H1 (cell line): ENCODE measurements around the gene RABGAP1. TPM values are rescaled to one million over a fixed set of nuclear protein-coding genes. Genes with fewer than 3 reads are reported as not detected.

Experiments used
- CBX5 ChIP-seq: fragments of 300-800, 300-1000 bp; sonication (generic); IDR thresholded peaks from 2 replicates; pipeline ENCODE4 v1.7.1; 2016; ENCODE audit warnings: antibody characterized with exemption, low read length, low read depth
- EZH2 ChIP-seq: fragments of 200-600 bp; sonication (generic); IDR thresholded peaks from 2 replicates; pipeline ENCODE4 v1.7.1; 2012; ENCODE audit warnings: low read depth, mild to moderate bottlenecking, moderate library complexity, low read length, inconsistent platforms; ENCODE audit not compliant: severe bottlenecking
- SIN3A ChIP-seq, 2 experiments: IDR thresholded peaks in 1 of 2; conservative IDR thresholded peaks in 1 of 2; 2 replicates each; pipeline ENCODE4 v1.6.1; 2011 to 2012; ENCODE audit warnings: low read length in 2 of 2, improper control_type of control experiment in 1 of 2, low read depth in 1 of 2, mild to moderate bottlenecking in 1 of 2
- polyA plus RNA-seq, 7 experiments: library from polyadenylated mRNA; depleted of rRNA in 3 of 7; stranded (reverse) in 5 of 7; unstranded in 2 of 7; fragments of >200 nt in 5 of 7; fragments of 200-250 nt in 2 of 7; gene quantifications; 1 replicate in 5 of 7; 2 replicates in 1 of 7; 4 replicates in 1 of 7; pipeline versions ENCODE4 v1.2.1 to v1.2.3, GENCODE V29; 2011 to 2013; ENCODE audit warnings: missing spikeins in 2 of 7, mixed read lengths in 2 of 7
- total RNA-seq: library from RNA; stranded (reverse); fragmentation: NEBNext Ultra II Directional; extraction: Animal tissue kit (Norgen Biotek cat#: 25700); gene quantifications from 2 replicates; pipeline ENCODE4 v1.2.1, GENCODE V29; 2021

Gene RABGAP1
- total and polyA plus RNA-seq, 2 of the 8 experiments (the other 6 are each of a cell fraction or from before 2014, with no cell fraction given), result 15.7 to 38.3 TPM

DNA sequence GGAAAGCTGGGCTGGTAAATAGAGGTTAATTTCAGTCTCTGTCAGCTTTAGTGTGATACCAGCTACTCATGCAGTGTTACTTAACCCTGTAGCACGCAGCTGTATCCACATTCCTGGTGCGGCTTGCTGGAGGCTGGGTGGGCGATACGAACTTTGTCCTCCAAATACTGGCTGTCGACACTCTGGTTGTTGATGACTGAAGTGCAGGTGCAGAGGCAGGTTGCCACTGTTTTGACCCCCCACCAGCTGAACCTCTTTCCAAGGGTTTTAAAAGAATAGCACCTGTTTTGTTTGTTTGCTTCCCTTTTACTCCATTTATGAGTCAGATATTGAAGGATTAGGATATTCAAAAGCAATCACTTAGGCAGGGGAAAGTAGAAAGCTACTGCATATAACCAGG lies 4.4 kb upstream of the RABGAP1 start (continued):
- TF ChIP-seq EZH2 (no peak), SIN3A (conservative IDR thresholded peaks at IDR 0.05 in 1 of 2, IDR thresholded peaks at IDR 0.05 in 1 of 2; ENCODE audit: low read depth in 1 of 2, low read length in 2 of 2) (no peak), CBX5 (no peak)
